HepG2 (cell line): ENCODE measurements around the gene PGA5. TPM values are rescaled to one million over a fixed set of nuclear protein-coding genes. Genes with fewer than 3 reads are reported as not detected.
A peak's percentile ranks its signal among the peaks of the same experiment; 100 is the strongest.

Source experiments
- ATAC-seq: fragments of 200-7000 bp; cut with Tn5 transposase; 3 replicates; pipeline ENCODE4 v1.9.1; 2020; ENCODE audit warnings: mild to moderate bottlenecking, moderate library complexity
- BruUV-seq: library from RNA; stranded (reverse); fragments of 400-500 nt; replicated peaks from 2 replicates; lab custom pipeline; 2021; lab: Mats Ljungman, UMichigan
- CTCF ChIA-PET: fragments of 300-600 bp; formaldehyde crosslinking; extraction: SDS; loops from one replicate; lab custom pipeline; 2021; ENCODE audit warnings: low total read pairs, inconsistent platforms, low intra/inter-chr PET ratio; lab: Yijun Ruan, JAX
- POLR2A ChIA-PET: fragments of 350-600 bp; sonication (Branson Sonifier 250); formaldehyde crosslinking; loops from one replicate; lab custom pipeline; 2020; ENCODE audit warnings: antibody characterized with exemption, inconsistent platforms; lab: Yijun Ruan, JAX
- DNase-seq: peaks from one replicate; pipeline ENCODE4 v3.0.0-alpha.2; 2015; ENCODE audit warnings: low spot score
- FAIRE-seq: peaks from 3 replicates; lab custom pipeline; 2011; peaks lifted over from hg19 to GRCh38; lab: Jason Lieb, UNC
- H2AFZ ChIP-seq: one replicate; pipeline ENCODE4 v1.6.1; 2011; ENCODE audit warnings: low read length, inconsistent platforms
- H3K27ac ChIP-seq: fragments of 300-600 bp; 3 replicates; pipeline ENCODE4 v1.8.0; 2011; ENCODE audit warnings: mixed run types, mild to moderate bottlenecking, mixed read lengths, low read length, inconsistent platforms; ENCODE audit not compliant: insufficient read depth; ENCODE audit errors: extremely low read length
- H3K27me3 ChIP-seq, 2 experiments: fragments of 200-600 bp in 1 of 2; 2 replicates in 1 of 2; 3 replicates in 1 of 2; pipeline versions ENCODE4 v1.6.0 to v1.8.0; 2011; ENCODE audit warnings: low read length in 2 of 2, mild to moderate bottlenecking in 2 of 2, moderate library complexity in 2 of 2, inconsistent platforms in 1 of 2; ENCODE audit not compliant: insufficient read depth in 2 of 2, control insufficient read depth in 1 of 2
- H3K36me3 ChIP-seq, 2 experiments: fragments of 200-600 bp in 1 of 2; replicated peaks in 1 of 2; 2 replicates in 1 of 2; 3 replicates in 1 of 2; pipeline versions ENCODE4 v1.5.1 to v1.8.0; 2011; ENCODE audit warnings: low read length in 2 of 2, inconsistent platforms in 1 of 2; ENCODE audit not compliant: insufficient read depth in 2 of 2, control insufficient read depth in 1 of 2
- H3K4me1 ChIP-seq: 2 replicates; pipeline ENCODE4 v1.5.1; 2012; ENCODE audit warnings: low read length, inconsistent platforms; ENCODE audit not compliant: insufficient read depth
- H3K4me2 ChIP-seq: 2 replicates; pipeline ENCODE4 v1.6.0; 2011; ENCODE audit warnings: low read depth, low read length, inconsistent platforms
- H3K4me3 ChIP-seq, 3 experiments: fragments of 200-600 bp in 1 of 3; sonication (generic), shearing (Covaris generic) in 1 of 3; replicated peaks in 1 of 3; 2 replicates each; pipeline ENCODE4 v1.5.1; 2011 to 2016; ENCODE audit warnings: low read length in 3 of 3, inconsistent platforms in 2 of 3, low read depth in 2 of 3, mild to moderate bottlenecking in 2 of 3, control low read depth in 1 of 3, mixed read lengths in 1 of 3; ENCODE audit not compliant: insufficient read depth in 1 of 3
- H3K79me2 ChIP-seq: one replicate; pipeline ENCODE4 v1.6.1; 2011; ENCODE audit warnings: low read length, inconsistent platforms; ENCODE audit not compliant: insufficient read depth
- H3K9ac ChIP-seq: 2 replicates; pipeline ENCODE4 v1.6.0; 2011; ENCODE audit warnings: mild to moderate bottlenecking, low read depth, low read length, inconsistent platforms; ENCODE audit not compliant: insufficient read depth
- H3K9me3 ChIP-seq: 2 replicates; pipeline ENCODE4 v1.5.1; 2012; ENCODE audit warnings: mild to moderate bottlenecking, low read length
- H4K20me1 ChIP-seq: 2 replicates; pipeline ENCODE4 v1.6.0; 2011; ENCODE audit warnings: inconsistent platforms, mild to moderate bottlenecking, low read length, moderate library complexity; ENCODE audit not compliant: insufficient read depth
- EEA1 ChIP-seq: sonication (generic); formaldehyde crosslinking; IDR thresholded peaks from 2 replicates; pipeline ENCODE4 v1.5.1; 2020; ENCODE audit warnings: mild to moderate bottlenecking, missing genetic modification reagents, borderline replicate concordance
- EP300 ChIP-seq, 3 experiments: sonication (generic) in 1 of 3; formaldehyde crosslinking in 1 of 3; IDR thresholded peaks; 2 replicates each; pipeline versions ENCODE4 v1.5.1 to v1.6.1; 2011 to 2020; ENCODE audit warnings: low read depth in 2 of 3, low read length in 2 of 3, borderline replicate concordance in 1 of 3, improper control_type of control experiment in 1 of 3, mild to moderate bottlenecking in 1 of 3, missing genetic modification reagents in 1 of 3, moderate library complexity in 1 of 3
- FOXA3 ChIP-seq: IDR thresholded peaks from 2 replicates; pipeline ENCODE4 v1.6.1; 2016; ENCODE audit warnings: missing genetic modification reagents, missing compliant biosample characterization
- GABPB1 ChIP-seq: IDR thresholded peaks from 2 replicates; pipeline ENCODE4 v1.6.1; 2016; ENCODE audit warnings: mild to moderate bottlenecking, missing genetic modification reagents, moderate library complexity, missing compliant biosample characterization
- HNF4A ChIP-seq: sonication (generic); formaldehyde crosslinking; IDR thresholded peaks from 2 replicates; pipeline ENCODE4 v1.4.0; 2020; ENCODE audit warnings: missing genetic modification reagents
- HNF4G ChIP-seq, 2 experiments: sonication (generic) in 1 of 2; formaldehyde crosslinking in 1 of 2; IDR thresholded peaks; 2 replicates each; pipeline versions ENCODE4 v1.4.0 to v1.6.1; 2011 to 2020; ENCODE audit warnings: borderline replicate concordance in 2 of 2, low read depth in 2 of 2, mild to moderate bottlenecking in 2 of 2, low read length in 1 of 2, missing genetic modification reagents in 1 of 2, moderate library complexity in 1 of 2
- HOXA7 ChIP-seq: sonication (generic); formaldehyde crosslinking; IDR thresholded peaks from 2 replicates; pipeline ENCODE4 v1.8.1; 2022; ENCODE audit warnings: mild to moderate bottlenecking, missing genetic modification reagents, moderate library complexity
- HOXA9 ChIP-seq: sonication (generic); formaldehyde crosslinking; IDR thresholded peaks from 2 replicates; pipeline ENCODE4 v1.8.1; 2022; ENCODE audit warnings: missing genetic modification reagents, mild to moderate bottlenecking, moderate library complexity, borderline replicate concordance
- MTA1 ChIP-seq: sonication (generic); formaldehyde crosslinking; IDR thresholded peaks from 2 replicates; pipeline ENCODE4 v1.4.0; 2020; ENCODE audit warnings: missing genetic modification reagents, mild to moderate bottlenecking, borderline replicate concordance
- ZC3H13 ChIP-seq: sonication (generic); formaldehyde crosslinking; IDR thresholded peaks from 2 replicates; pipeline ENCODE4 v1.8.1; 2023; ENCODE audit warnings: mild to moderate bottlenecking, missing genetic modification reagents, moderate library complexity
- ZFX ChIP-seq: sonication (generic); formaldehyde crosslinking; IDR thresholded peaks from 2 replicates; pipeline ENCODE4 v1.4.0; 2020; ENCODE audit warnings: mild to moderate bottlenecking, low read depth, missing genetic modification reagents, moderate library complexity
- ZNF180 ChIP-seq: sonication (generic); formaldehyde crosslinking; IDR thresholded peaks from 2 replicates; pipeline ENCODE4 v1.4.0; 2020; ENCODE audit warnings: low read depth, missing genetic modification reagents, borderline replicate concordance
- ZNF530 ChIP-seq: sonication (generic); formaldehyde crosslinking; IDR thresholded peaks from 2 replicates; pipeline ENCODE4 v1.5.0; 2020; ENCODE audit warnings: low read depth, mild to moderate bottlenecking, missing genetic modification reagents
- ZNF761 ChIP-seq: sonication (generic); formaldehyde crosslinking; conservative IDR thresholded peaks from 2 replicates; pipeline ENCODE4 v1.4.0; 2020; ENCODE audit warnings: mild to moderate bottlenecking, missing genetic modification reagents
- WGBS: methylation state at CpG from one replicate; pipeline ENCODE4 v1.1.6; 2017; ENCODE audit warnings: low lambda C conversion rate; 5-methylcytosine and 5-hydroxymethylcytosine counted together
- in situ Hi-C: cut with HindIII; loops from 2 replicates; pipeline ENCODE4 v1.10.0; 2017; ENCODE audit warnings: low pct_unique_long_range_greater_than_20kb; ENCODE audit not compliant: extremely low pct_ligation_motif_present
- intact Hi-C: fragments of 100-400 bp; cut with micrococcal nuclease; formaldehyde crosslinking; loops from one replicate; pipeline ENCODE4 v1.10.0; 2022; ENCODE audit not compliant: unreplicated experiment
- polyA plus RNA-seq, 8 experiments: library from polyadenylated mRNA; depleted of rRNA in 3 of 8; stranded (reverse) in 7 of 8; unstranded in 1 of 8; fragments of >200 nt; fragmentation: Illumina TruSeq in 4 of 8; extraction: Trizol in 4 of 8; gene quantifications; 2 replicates each; pipeline versions ENCODE4 v1.2.1 to v1.2.3, GENCODE V29; 2011 to 2016; ENCODE audit warnings: low read depth in 4 of 8, missing spikeins in 1 of 8, mixed read lengths in 1 of 8; ENCODE audit not compliant: insufficient read depth in 1 of 8
- total RNA-seq, 5 experiments: library from RNA; depleted of rRNA; stranded (reverse); fragments of >200 nt; fragmentation: Illumina TruSeq; extraction: Trizol; gene quantifications; 2 replicates each; pipeline ENCODE4 v1.2.3, GENCODE V29; 2016; ENCODE audit warnings: low read depth in 1 of 5
- TF ChIP-seq, protein P1 (sequence below): sonication (generic); formaldehyde crosslinking; conservative IDR thresholded peaks from 2 replicates; pipeline ENCODE4 v1.8.1; 2023; ENCODE audit warnings: missing genetic modification reagents
- TF ChIP-seq, protein P2 (sequence below): sonication (generic); formaldehyde crosslinking; IDR thresholded peaks from 2 replicates; pipeline ENCODE4 v1.8.0; 2022; ENCODE audit warnings: missing genetic modification reagents, mild to moderate bottlenecking, moderate library complexity, borderline replicate concordance
- TF ChIP-seq, protein P3 (sequence below): sonication (generic); formaldehyde crosslinking; IDR thresholded peaks from 2 replicates; pipeline ENCODE4 v1.4.0; 2020; ENCODE audit warnings: missing genetic modification reagents

The PGA5 gene
- total and polyA plus RNA-seq, 2 of the 13 experiments (the other 11 are each of a cell fraction or from before 2014, with no cell fraction given), result not detected

DNA sequence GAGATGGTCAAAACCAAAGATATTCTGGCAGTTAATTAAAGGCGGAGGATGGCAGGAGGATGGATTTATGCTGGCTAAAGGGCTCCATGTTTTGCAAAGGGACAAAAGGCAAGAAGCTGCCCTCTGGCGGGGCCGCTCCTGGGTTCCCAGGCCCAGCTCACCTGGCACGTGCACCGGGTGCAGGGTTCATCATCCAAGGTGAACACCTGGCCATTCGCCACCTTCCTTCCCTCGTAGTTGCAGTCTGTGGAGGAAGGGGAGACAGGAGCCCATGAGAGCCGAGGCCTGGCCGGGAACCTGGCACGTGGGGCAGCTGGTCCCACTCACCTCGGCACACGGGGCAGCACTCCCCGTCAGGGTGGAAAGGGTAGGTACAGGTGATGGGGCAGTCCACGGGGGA is 23.8 kb downstream of the PGA5 start (continued):
- TF ChIP-seq, protein P1, sequence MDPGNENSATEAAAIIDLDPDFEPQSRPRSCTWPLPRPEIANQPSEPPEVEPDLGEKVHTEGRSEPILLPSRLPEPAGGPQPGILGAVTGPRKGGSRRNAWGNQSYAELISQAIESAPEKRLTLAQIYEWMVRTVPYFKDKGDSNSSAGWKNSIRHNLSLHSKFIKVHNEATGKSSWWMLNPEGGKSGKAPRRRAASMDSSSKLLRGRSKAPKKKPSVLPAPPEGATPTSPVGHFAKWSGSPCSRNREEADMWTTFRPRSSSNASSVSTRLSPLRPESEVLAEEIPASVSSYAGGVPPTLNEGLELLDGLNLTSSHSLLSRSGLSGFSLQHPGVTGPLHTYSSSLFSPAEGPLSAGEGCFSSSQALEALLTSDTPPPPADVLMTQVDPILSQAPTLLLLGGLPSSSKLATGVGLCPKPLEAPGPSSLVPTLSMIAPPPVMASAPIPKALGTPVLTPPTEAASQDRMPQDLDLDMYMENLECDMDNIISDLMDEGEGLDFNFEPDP (CRISPR knock-in tag), result no peak
- TF ChIP-seq, protein P2, sequence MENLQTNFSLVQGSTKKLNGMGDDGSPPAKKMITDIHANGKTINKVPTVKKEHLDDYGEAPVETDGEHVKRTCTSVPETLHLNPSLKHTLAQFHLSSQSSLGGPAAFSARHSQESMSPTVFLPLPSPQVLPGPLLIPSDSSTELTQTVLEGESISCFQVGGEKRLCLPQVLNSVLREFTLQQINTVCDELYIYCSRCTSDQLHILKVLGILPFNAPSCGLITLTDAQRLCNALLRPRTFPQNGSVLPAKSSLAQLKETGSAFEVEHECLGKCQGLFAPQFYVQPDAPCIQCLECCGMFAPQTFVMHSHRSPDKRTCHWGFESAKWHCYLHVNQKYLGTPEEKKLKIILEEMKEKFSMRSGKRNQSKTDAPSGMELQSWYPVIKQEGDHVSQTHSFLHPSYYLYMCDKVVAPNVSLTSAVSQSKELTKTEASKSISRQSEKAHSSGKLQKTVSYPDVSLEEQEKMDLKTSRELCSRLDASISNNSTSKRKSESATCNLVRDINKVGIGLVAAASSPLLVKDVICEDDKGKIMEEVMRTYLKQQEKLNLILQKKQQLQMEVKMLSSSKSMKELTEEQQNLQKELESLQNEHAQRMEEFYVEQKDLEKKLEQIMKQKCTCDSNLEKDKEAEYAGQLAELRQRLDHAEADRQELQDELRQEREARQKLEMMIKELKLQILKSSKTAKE (CRISPR knock-in tag), result 0 out of 2 replicates have a peak, but pooled peaks have one; percentile 15
- TF ChIP-seq EEA1, result 0 out of 2 replicates have a peak, but pooled peaks have one; percentile 30
- TF ChIP-seq ZNF530, result no peak
- TF ChIP-seq HNF4A (CRISPR knock-in tag), result no peak
- 0 out of 2 replicates have a peak, but pooled peaks have one; percentile 73 for TF ChIP-seq HOXA7 (CRISPR knock-in tag)
- peak; percentile 59; the same call in 1 of the 2 replicates for TF ChIP-seq ZC3H13 (CRISPR knock-in tag)
- TF ChIP-seq MTA1, result 0 out of 2 replicates have a peak, but pooled peaks have one; percentile 10
- TF ChIP-seq HOXA9 (CRISPR knock-in tag), result 0 out of 2 replicates have a peak, but pooled peaks have one; percentile 46

DNA sequence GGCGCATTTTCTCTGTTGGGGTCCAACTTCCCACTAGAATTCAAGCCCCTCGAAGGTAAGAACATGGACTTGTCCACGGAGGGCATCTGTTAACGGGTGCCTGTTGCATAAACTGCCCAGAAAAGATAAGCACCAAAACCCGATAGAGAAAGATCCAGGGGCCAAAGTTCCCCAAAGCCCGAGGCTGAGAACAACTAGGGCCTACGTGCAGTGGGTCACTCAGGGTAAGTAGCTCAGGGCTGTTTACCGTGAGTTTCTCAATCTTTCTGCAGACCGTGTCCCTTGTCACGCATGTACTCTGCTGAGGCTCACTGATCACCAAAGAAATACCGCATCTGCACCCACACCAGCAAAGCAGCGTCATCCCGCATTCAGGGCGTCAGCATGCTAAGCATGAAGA is 24.4 kb downstream of the PGA5 start:
- ChIA-PET CTCF (no interaction called here), POLR2A (interaction anchor here (0.7 to 1.4 kb wide), 2 partner anchors 29 to 33 kb away, joined by 3 read pairs; partner anchors contain the start of gene VWCE)
- Histone ChIP-seq H2AFZ (no peak overlapping the region), H3K4me2 (peak overlapping the region; percentile 36), H3K79me2 (no peaks in the 10 kb centered on the region), H3K4me1 (peaks cover 68% of the 10 kb centered on the region), H3K36me3 (peaks cover 2 to 37% of the 10 kb centered on the region in 2 experiments), H4K20me1 (no peaks in the 10 kb centered on the region), H3K27me3 (no peaks in the 10 kb centered on the region), H3K4me3 (no peak overlapping the region), H3K9ac (no peak overlapping the region), H3K27ac (peak overlapping the region; percentile 77), H3K9me3 (no peaks in the 10 kb centered on the region)
- FAIRE-seq (peak; percentile 12), ATAC-seq (peak; percentile 71), DNase-seq (peak; percentile 66)
- no TSS peak for BruUV-seq
- WGBS, result 26% methylated on average over 11 of the region's 14 CpGs
- in situ Hi-C loops (no loop called here), intact Hi-C loops (no loop called here)
- TF ChIP-seq GABPB1 (CRISPR knock-in tag), result no peak
- peak; percentile 44; the same call in 1 of the 2 replicates for TF ChIP-seq ZFX (CRISPR knock-in tag)
- TF ChIP-seq EP300 (IDR thresholded peaks at IDR 0.05; ENCODE audit: low read depth in 2 of 2, low read length in 2 of 2), result peak in 1 of 2 experiments; percentile 73; a peak in 2 of 4 replicates
- no peak for TF ChIP-seq EP300 (CRISPR knock-in tag; IDR thresholded peaks at IDR 0.05; ENCODE audit: borderline replicate concordance)
- TF ChIP-seq ZNF180, result no peak
- peak; percentile 55 for TF ChIP-seq FOXA3 (CRISPR knock-in tag)
- TF ChIP-seq HNF4G (IDR thresholded peaks at IDR 0.05; ENCODE audit: borderline replicate concordance, low read depth, low read length), result peak; percentile 73
- TF ChIP-seq HNF4G (CRISPR knock-in tag; IDR thresholded peaks at IDR 0.05; ENCODE audit: borderline replicate concordance, low read depth), result no peak; the same call in 1 of the 2 replicates
- TF ChIP-seq, protein P3, sequence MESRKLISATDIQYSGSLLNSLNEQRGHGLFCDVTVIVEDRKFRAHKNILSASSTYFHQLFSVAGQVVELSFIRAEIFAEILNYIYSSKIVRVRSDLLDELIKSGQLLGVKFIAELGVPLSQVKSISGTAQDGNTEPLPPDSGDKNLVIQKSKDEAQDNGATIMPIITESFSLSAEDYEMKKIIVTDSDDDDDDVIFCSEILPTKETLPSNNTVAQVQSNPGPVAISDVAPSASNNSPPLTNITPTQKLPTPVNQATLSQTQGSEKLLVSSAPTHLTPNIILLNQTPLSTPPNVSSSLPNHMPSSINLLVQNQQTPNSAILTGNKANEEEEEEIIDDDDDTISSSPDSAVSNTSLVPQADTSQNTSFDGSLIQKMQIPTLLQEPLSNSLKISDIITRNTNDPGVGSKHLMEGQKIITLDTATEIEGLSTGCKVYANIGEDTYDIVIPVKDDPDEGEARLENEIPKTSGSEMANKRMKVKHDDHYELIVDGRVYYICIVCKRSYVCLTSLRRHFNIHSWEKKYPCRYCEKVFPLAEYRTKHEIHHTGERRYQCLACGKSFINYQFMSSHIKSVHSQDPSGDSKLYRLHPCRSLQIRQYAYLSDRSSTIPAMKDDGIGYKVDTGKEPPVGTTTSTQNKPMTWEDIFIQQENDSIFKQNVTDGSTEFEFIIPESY (CRISPR knock-in tag), result peak; percentile 40; the same call in 1 of the 2 replicates
- no peak for TF ChIP-seq ZNF761 (CRISPR knock-in tag)
